ENCODE data around the gene MACROD2.

The MACROD2 gene

GRCh38 chr20:14507711-14508110 is 512.4 kb downstream of the MACROD2 start:
- Mint-ChIP-seq H3K4me1 (no peaks in the 10 kb centered on the region), H3K9me3 (peaks cover 11% of the 10 kb centered on the region), H3K4me3 (no peak overlapping the region), H3K36me3 (no peaks in the 10 kb centered on the region), H3K27me3 (no peaks in the 10 kb centered on the region), H3K27ac (no peak overlapping the region)
- DNase-seq = no peak
- CTCF ChIA-PET = no interaction called here

GRCh38 chr20:14510341-14510740 is 515.0 kb downstream of the MACROD2 start:
- H3K4me3 Mint-ChIP-seq = no peak overlapping the region
- H3K9me3 Mint-ChIP-seq = peaks cover 14% of the 10 kb centered on the region
- no peaks in the 10 kb centered on the region for H3K27me3 Mint-ChIP-seq
- H3K4me1 Mint-ChIP-seq = no peaks in the 10 kb centered on the region
- DNase-seq = no peak
- CTCF ChIA-PET = no interaction called here
- H3K36me3 Mint-ChIP-seq = no peaks in the 10 kb centered on the region
- no peak overlapping the region for H3K27ac Mint-ChIP-seq

GRCh38 chr20:14512839-14513238 is 517.5 kb downstream of the MACROD2 start:
- CTCF ChIA-PET = no interaction called here
- DNase-seq = no peak
- Mint-ChIP-seq H3K36me3 (no peaks in the 10 kb centered on the region), H3K27me3 (no peaks in the 10 kb centered on the region), H3K9me3 (peaks cover 9% of the 10 kb centered on the region), H3K4me3 (no peak overlapping the region), H3K4me1 (no peaks in the 10 kb centered on the region), H3K27ac (no peak overlapping the region)

- no peak overlapping the region for H3K27ac Mint-ChIP-seq
- CTCF ChIA-PET = no interaction called here
- H3K27me3 Mint-ChIP-seq = no peaks in the 10 kb centered on the region
- H3K9me3 Mint-ChIP-seq = peaks cover 8% of the 10 kb centered on the region
- no peak overlapping the region for H3K4me3 Mint-ChIP-seq
- DNase-seq = no peak
- H3K4me1 Mint-ChIP-seq = no peaks in the 10 kb centered on the region
- no peaks in the 10 kb centered on the region for H3K36me3 Mint-ChIP-seq
Measured at GRCh38 chr20:14518648-14519047, 523.3 kb downstream of the MACROD2 start.

- DNase-seq = no peak
- H3K36me3 Mint-ChIP-seq = no peaks in the 10 kb centered on the region
- no peaks in the 10 kb centered on the region for H3K4me1 Mint-ChIP-seq
- H3K4me3 Mint-ChIP-seq = no peak overlapping the region
- H3K27ac Mint-ChIP-seq = no peak overlapping the region
- H3K27me3 Mint-ChIP-seq = no peaks in the 10 kb centered on the region
- peaks cover 8% of the 10 kb centered on the region for H3K9me3 Mint-ChIP-seq
- CTCF ChIA-PET = no interaction called here
Measured at GRCh38 chr20:14521016-14521415, 525.7 kb downstream of the MACROD2 start.

- no peak overlapping the region for H3K4me3 Mint-ChIP-seq
- H3K27ac Mint-ChIP-seq = no peak overlapping the region
- DNase-seq = no peak
- no peaks in the 10 kb centered on the region for H3K4me1 Mint-ChIP-seq
- no peaks in the 10 kb centered on the region for H3K36me3 Mint-ChIP-seq
- CTCF ChIA-PET = no interaction called here
- no peaks in the 10 kb centered on the region for H3K27me3 Mint-ChIP-seq
- peaks cover 8% of the 10 kb centered on the region for H3K9me3 Mint-ChIP-seq
Measured at GRCh38 chr20:14521436-14521835, 526.1 kb downstream of the MACROD2 start.

GRCh38 chr20:14522595-14522994 is 527.3 kb downstream of the MACROD2 start:
- Mint-ChIP-seq H3K4me3 (no peak overlapping the region), H3K36me3 (no peaks in the 10 kb centered on the region), H3K27ac (no peak overlapping the region), H3K9me3 (peaks cover 8% of the 10 kb centered on the region), H3K27me3 (no peaks in the 10 kb centered on the region), H3K4me1 (no peaks in the 10 kb centered on the region)
- CTCF ChIA-PET = no interaction called here
- no peak for DNase-seq

GRCh38 chr20:14523090-14523489 is 527.8 kb downstream of the MACROD2 start:
- Mint-ChIP-seq H3K9me3 (peaks cover 8% of the 10 kb centered on the region), H3K27ac (no peak overlapping the region), H3K27me3 (no peaks in the 10 kb centered on the region), H3K4me1 (no peaks in the 10 kb centered on the region), H3K36me3 (no peaks in the 10 kb centered on the region), H3K4me3 (no peak overlapping the region)
- no peak for DNase-seq
- CTCF ChIA-PET = no interaction called here

- H3K9me3 Mint-ChIP-seq = peaks cover 11% of the 10 kb centered on the region
- no peaks in the 10 kb centered on the region for H3K27me3 Mint-ChIP-seq
- H3K4me3 Mint-ChIP-seq = no peak overlapping the region
- CTCF ChIA-PET = no interaction called here
- no peak for DNase-seq
- H3K36me3 Mint-ChIP-seq = no peaks in the 10 kb centered on the region
- no peaks in the 10 kb centered on the region for H3K4me1 Mint-ChIP-seq
- no peak overlapping the region for H3K27ac Mint-ChIP-seq
Measured at GRCh38 chr20:14525426-14525825, 530.1 kb downstream of the MACROD2 start.

- CTCF ChIA-PET = no interaction called here
- Mint-ChIP-seq H3K4me3 (no peak overlapping the region), H3K36me3 (no peaks in the 10 kb centered on the region), H3K27ac (no peak overlapping the region), H3K4me1 (no peaks in the 10 kb centered on the region), H3K9me3 (peaks cover 15% of the 10 kb centered on the region), H3K27me3 (no peaks in the 10 kb centered on the region)
- DNase-seq = no peak
Measured at GRCh38 chr20:14526891-14527290, 531.6 kb downstream of the MACROD2 start.

- CTCF ChIA-PET = no interaction called here
- Mint-ChIP-seq H3K9me3 (peaks cover 11% of the 10 kb centered on the region), H3K4me3 (no peak overlapping the region), H3K36me3 (no peaks in the 10 kb centered on the region), H3K27ac (no peak overlapping the region), H3K4me1 (no peaks in the 10 kb centered on the region), H3K27me3 (no peaks in the 10 kb centered on the region)
- DNase-seq = no peak
Measured at GRCh38 chr20:14531786-14532185, 536.5 kb downstream of the MACROD2 start.

GRCh38 chr20:14536738-14537137 is 541.4 kb downstream of the MACROD2 start:
- Mint-ChIP-seq H3K9me3 (peaks cover 6% of the 10 kb centered on the region), H3K36me3 (no peaks in the 10 kb centered on the region), H3K4me3 (no peak overlapping the region), H3K27ac (no peak overlapping the region), H3K27me3 (no peaks in the 10 kb centered on the region), H3K4me1 (no peaks in the 10 kb centered on the region)
- CTCF ChIA-PET = no interaction called here
- no peak for DNase-seq

- no peak overlapping the region for H3K4me3 Mint-ChIP-seq
- H3K36me3 Mint-ChIP-seq = no peaks in the 10 kb centered on the region
- peaks cover 6% of the 10 kb centered on the region for H3K9me3 Mint-ChIP-seq
- no peaks in the 10 kb centered on the region for H3K4me1 Mint-ChIP-seq
- no peak for DNase-seq
- CTCF ChIA-PET = no interaction called here
- no peaks in the 10 kb centered on the region for H3K27me3 Mint-ChIP-seq
- no peak overlapping the region for H3K27ac Mint-ChIP-seq
Measured at GRCh38 chr20:14538433-14538832, 543.1 kb downstream of the MACROD2 start.

GRCh38 chr20:14543040-14543439 is 547.7 kb downstream of the MACROD2 start:
- peaks cover 2% of the 10 kb centered on the region for H3K9me3 Mint-ChIP-seq
- H3K36me3 Mint-ChIP-seq = no peaks in the 10 kb centered on the region
- H3K4me3 Mint-ChIP-seq = no peak overlapping the region
- no peaks in the 10 kb centered on the region for H3K4me1 Mint-ChIP-seq
- CTCF ChIA-PET = no interaction called here
- DNase-seq = no peak
- no peaks in the 10 kb centered on the region for H3K27me3 Mint-ChIP-seq
- H3K27ac Mint-ChIP-seq = no peak overlapping the region

GRCh38 chr20:14544688-14545087 is 549.4 kb downstream of the MACROD2 start:
- H3K4me3 Mint-ChIP-seq = no peak overlapping the region
- DNase-seq = no peak
- H3K27me3 Mint-ChIP-seq = no peaks in the 10 kb centered on the region
- H3K27ac Mint-ChIP-seq = no peak overlapping the region
- no peaks in the 10 kb centered on the region for H3K9me3 Mint-ChIP-seq
- no peaks in the 10 kb centered on the region for H3K36me3 Mint-ChIP-seq
- no peaks in the 10 kb centered on the region for H3K4me1 Mint-ChIP-seq
- CTCF ChIA-PET = no interaction called here

- H3K27ac Mint-ChIP-seq = no peak overlapping the region
- no peaks in the 10 kb centered on the region for H3K27me3 Mint-ChIP-seq
- H3K4me3 Mint-ChIP-seq = no peak overlapping the region
- H3K4me1 Mint-ChIP-seq = no peaks in the 10 kb centered on the region
- CTCF ChIA-PET = no interaction called here
- H3K9me3 Mint-ChIP-seq = no peaks in the 10 kb centered on the region
- no peak for DNase-seq
- H3K36me3 Mint-ChIP-seq = no peaks in the 10 kb centered on the region
Measured at GRCh38 chr20:14550655-14551054, 555.3 kb downstream of the MACROD2 start.

Data from activated naive CD4-positive, alpha-beta T cell treated with anti-CD3 and anti-CD28 coated beads, Interleukin-2, amount 10 ng/mL, durations not matched to agents 7 days and 5 days (primary cell).